Neural cell (in vitro differentiated cells): ENCODE results near the gene SPACA5. TPM values are rescaled to one million over a fixed set of nuclear protein-coding genes. Genes with fewer than 3 reads are reported as not detected.
A peak's percentile ranks its signal among the peaks of the same experiment; 100 is the strongest.

ENCODE experiments used
- H2AFZ ChIP-seq: fragments of 200-600, 300-800 bp; sonication (generic), shearing (Covaris generic); 2 replicates; pipeline ENCODE4 v1.6.0; 2014; ENCODE audit warnings: low read depth, mild to moderate bottlenecking, antibody characterized with exemption, low read length, moderate library complexity
- H3F3A ChIP-seq: fragments of 200-600 bp; shearing (Covaris generic); 2 replicates; pipeline ENCODE4 v1.6.1; 2016; ENCODE audit warnings: mild to moderate bottlenecking, moderate library complexity, mixed read lengths, antibody characterized with exemption, low read length; ENCODE audit not compliant: insufficient read depth, poor library complexity, severe bottlenecking
- H3K27ac ChIP-seq: fragments of 200-600, 300-800 bp; sonication (generic), shearing (Covaris generic); 2 replicates; pipeline ENCODE4 v1.5.1; 2014; ENCODE audit warnings: mild to moderate bottlenecking, low read length, moderate library complexity
- H3K27me3 ChIP-seq: fragments of 300-800, 200-600 bp; sonication (generic), shearing (Covaris generic); 2 replicates; pipeline ENCODE4 v1.6.0; 2014; ENCODE audit warnings: mild to moderate bottlenecking, low read depth, low read length, moderate library complexity; ENCODE audit not compliant: insufficient read depth
- H3K36me3 ChIP-seq: fragments of 300-800, 200-600 bp; sonication (generic), shearing (Covaris generic); 2 replicates; pipeline ENCODE4 v1.5.1; 2014; ENCODE audit warnings: mild to moderate bottlenecking, antibody characterized with exemption, low read length, moderate library complexity; ENCODE audit not compliant: insufficient read depth
- H3K4me2 ChIP-seq: fragments of 300-800, 200-600 bp; sonication (generic), shearing (Covaris generic); 2 replicates; pipeline ENCODE4 v1.6.0; 2014; ENCODE audit warnings: mild to moderate bottlenecking, low read length
- H3K4me3 ChIP-seq: fragments of 300-800, 200-600 bp; sonication (generic), shearing (Covaris generic); 2 replicates; pipeline ENCODE4 v1.5.1; 2014; ENCODE audit warnings: mild to moderate bottlenecking, low read length, moderate library complexity
- H3K79me2 ChIP-seq: fragments of 200-600 bp; shearing (Covaris generic); replicated peaks from 2 replicates; pipeline ENCODE4 v1.6.0; 2014; ENCODE audit warnings: mild to moderate bottlenecking, low read length, moderate library complexity; ENCODE audit not compliant: insufficient read depth
- H3K9ac ChIP-seq: fragments of 300-800, 200-600 bp; sonication (generic), shearing (Covaris generic); 2 replicates; pipeline ENCODE4 v1.6.1; 2016; ENCODE audit warnings: mild to moderate bottlenecking, low read length, mixed read lengths
- H3K9me2 ChIP-seq: fragments of 200-600 bp; shearing (Covaris generic); 2 replicates; pipeline ENCODE4 v1.6.1; 2016; ENCODE audit warnings: mild to moderate bottlenecking, low read length, mixed read lengths; ENCODE audit not compliant: insufficient read depth
- H3K9me3 ChIP-seq: fragments of 200-600, 300-800 bp; sonication (generic), shearing (Covaris generic); 2 replicates; pipeline ENCODE4 v1.6.1; 2016; ENCODE audit warnings: mild to moderate bottlenecking, mixed run types, low read length, moderate library complexity, mixed read lengths
- H4K20me1 ChIP-seq: fragments of 200-600 bp; shearing (Covaris generic); 2 replicates; pipeline ENCODE4 v1.6.1; 2016; ENCODE audit warnings: mild to moderate bottlenecking, mixed run types; ENCODE audit not compliant: insufficient read depth
- EP300 ChIP-seq: fragments of 450-650 bp; conservative IDR thresholded peaks from 2 replicates; pipeline ENCODE4 v1.6.1; 2014; ENCODE audit warnings: antibody characterized with exemption, mild to moderate bottlenecking, moderate library complexity; ENCODE audit not compliant: poor library complexity, severe bottlenecking
- EZH2 ChIP-seq: fragments of 200-600, 300-800 bp; shearing (Covaris generic), sonication (generic); IDR thresholded peaks from 2 replicates; pipeline ENCODE4 v1.6.1; 2014; ENCODE audit warnings: antibody characterized with exemption, low read length, borderline replicate concordance, mild to moderate bottlenecking; ENCODE audit not compliant: insufficient read depth, poor library complexity, severe bottlenecking
- MXI1 ChIP-seq: fragments of 450-650 bp; conservative IDR thresholded peaks from 2 replicates; pipeline ENCODE4 v1.6.1; 2014; ENCODE audit warnings: antibody characterized with exemption, mild to moderate bottlenecking; ENCODE audit not compliant: poor library complexity, severe bottlenecking
- POLR2AphosphoS5 ChIP-seq: IDR thresholded peaks from 2 replicates; pipeline ENCODE4 v1.6.1; 2012
- RAD21 ChIP-seq: fragments of 450-650 bp; conservative IDR thresholded peaks from 2 replicates; pipeline ENCODE4 v1.6.1; 2014; ENCODE audit warnings: antibody characterized with exemption, mild to moderate bottlenecking, moderate library complexity
- SMC3 ChIP-seq: fragments of 450-650 bp; conservative IDR thresholded peaks from 2 replicates; pipeline ENCODE4 v1.6.1; 2014; ENCODE audit warnings: antibody characterized with exemption, mild to moderate bottlenecking, moderate library complexity; ENCODE audit not compliant: poor library complexity
- TAF1 ChIP-seq: IDR thresholded peaks from 2 replicates; pipeline ENCODE4 v1.6.1; 2012; ENCODE audit warnings: low read depth
- polyA plus RNA-seq: library from polyadenylated mRNA; depleted of rRNA; stranded (reverse); fragments of >200 nt; gene quantifications from 2 replicates; pipeline ENCODE4 v1.2.3, GENCODE V29; 2014
- TF ChIP-seq, protein P1 (sequence below): fragments of 450-650 bp; IDR thresholded peaks from 2 replicates; pipeline ENCODE4 v1.5.1; 2014; ENCODE audit warnings: antibody characterized with exemption, mild to moderate bottlenecking, moderate library complexity; ENCODE audit not compliant: poor library complexity, severe bottlenecking
- TF ChIP-seq, protein P2 (sequence below): IDR thresholded peaks from 2 replicates; pipeline ENCODE4 v1.6.1; 2012; ENCODE audit warnings: borderline replicate concordance

The SPACA5 gene
- polyA plus RNA-seq, 1 donor from 2014 or later = not detected

DNA sequence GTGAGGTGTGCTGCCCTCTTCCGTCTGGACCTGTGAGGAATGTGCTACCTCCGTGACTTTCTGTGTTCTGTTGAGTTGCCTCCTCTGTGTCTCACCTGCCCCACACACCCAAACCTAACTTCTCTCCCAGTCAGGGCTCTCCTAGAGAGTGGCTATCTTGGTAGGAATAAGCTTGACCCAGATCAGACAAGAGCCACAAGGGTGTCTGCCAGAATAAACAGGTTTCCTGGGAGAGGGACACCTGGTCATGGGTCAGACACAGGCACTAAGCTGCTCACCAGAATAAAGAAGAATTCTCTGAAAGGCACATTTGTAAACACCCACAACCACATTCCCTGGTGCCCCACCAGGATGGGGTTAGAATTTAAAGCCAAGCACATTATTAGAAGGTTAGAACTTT lies 14.1 kb upstream of the SPACA5 start:
- H3K27ac ChIP-seq = no peak overlapping the region
- no peaks in the 10 kb centered on the region for H3K36me3 ChIP-seq
- no peaks in the 10 kb centered on the region for H3K79me2 ChIP-seq
- no peak overlapping the region for H3K9ac ChIP-seq
- no peak overlapping the region for H3K4me3 ChIP-seq
- H3K27me3 ChIP-seq = no peaks in the 10 kb centered on the region
- H4K20me1 ChIP-seq = no peaks in the 10 kb centered on the region
- TF ChIP-seq MXI1 (no peak), POLR2AphosphoS5 (no peak), SMC3 (no peak), TAF1 (no peak), RAD21 (no peak), EZH2 (no peak), EP300 (no peak)
- TF ChIP-seq, protein P1, sequence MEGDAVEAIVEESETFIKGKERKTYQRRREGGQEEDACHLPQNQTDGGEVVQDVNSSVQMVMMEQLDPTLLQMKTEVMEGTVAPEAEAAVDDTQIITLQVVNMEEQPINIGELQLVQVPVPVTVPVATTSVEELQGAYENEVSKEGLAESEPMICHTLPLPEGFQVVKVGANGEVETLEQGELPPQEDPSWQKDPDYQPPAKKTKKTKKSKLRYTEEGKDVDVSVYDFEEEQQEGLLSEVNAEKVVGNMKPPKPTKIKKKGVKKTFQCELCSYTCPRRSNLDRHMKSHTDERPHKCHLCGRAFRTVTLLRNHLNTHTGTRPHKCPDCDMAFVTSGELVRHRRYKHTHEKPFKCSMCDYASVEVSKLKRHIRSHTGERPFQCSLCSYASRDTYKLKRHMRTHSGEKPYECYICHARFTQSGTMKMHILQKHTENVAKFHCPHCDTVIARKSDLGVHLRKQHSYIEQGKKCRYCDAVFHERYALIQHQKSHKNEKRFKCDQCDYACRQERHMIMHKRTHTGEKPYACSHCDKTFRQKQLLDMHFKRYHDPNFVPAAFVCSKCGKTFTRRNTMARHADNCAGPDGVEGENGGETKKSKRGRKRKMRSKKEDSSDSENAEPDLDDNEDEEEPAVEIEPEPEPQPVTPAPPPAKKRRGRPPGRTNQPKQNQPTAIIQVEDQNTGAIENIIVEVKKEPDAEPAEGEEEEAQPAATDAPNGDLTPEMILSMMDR = no peak
- TF ChIP-seq, protein P2, sequence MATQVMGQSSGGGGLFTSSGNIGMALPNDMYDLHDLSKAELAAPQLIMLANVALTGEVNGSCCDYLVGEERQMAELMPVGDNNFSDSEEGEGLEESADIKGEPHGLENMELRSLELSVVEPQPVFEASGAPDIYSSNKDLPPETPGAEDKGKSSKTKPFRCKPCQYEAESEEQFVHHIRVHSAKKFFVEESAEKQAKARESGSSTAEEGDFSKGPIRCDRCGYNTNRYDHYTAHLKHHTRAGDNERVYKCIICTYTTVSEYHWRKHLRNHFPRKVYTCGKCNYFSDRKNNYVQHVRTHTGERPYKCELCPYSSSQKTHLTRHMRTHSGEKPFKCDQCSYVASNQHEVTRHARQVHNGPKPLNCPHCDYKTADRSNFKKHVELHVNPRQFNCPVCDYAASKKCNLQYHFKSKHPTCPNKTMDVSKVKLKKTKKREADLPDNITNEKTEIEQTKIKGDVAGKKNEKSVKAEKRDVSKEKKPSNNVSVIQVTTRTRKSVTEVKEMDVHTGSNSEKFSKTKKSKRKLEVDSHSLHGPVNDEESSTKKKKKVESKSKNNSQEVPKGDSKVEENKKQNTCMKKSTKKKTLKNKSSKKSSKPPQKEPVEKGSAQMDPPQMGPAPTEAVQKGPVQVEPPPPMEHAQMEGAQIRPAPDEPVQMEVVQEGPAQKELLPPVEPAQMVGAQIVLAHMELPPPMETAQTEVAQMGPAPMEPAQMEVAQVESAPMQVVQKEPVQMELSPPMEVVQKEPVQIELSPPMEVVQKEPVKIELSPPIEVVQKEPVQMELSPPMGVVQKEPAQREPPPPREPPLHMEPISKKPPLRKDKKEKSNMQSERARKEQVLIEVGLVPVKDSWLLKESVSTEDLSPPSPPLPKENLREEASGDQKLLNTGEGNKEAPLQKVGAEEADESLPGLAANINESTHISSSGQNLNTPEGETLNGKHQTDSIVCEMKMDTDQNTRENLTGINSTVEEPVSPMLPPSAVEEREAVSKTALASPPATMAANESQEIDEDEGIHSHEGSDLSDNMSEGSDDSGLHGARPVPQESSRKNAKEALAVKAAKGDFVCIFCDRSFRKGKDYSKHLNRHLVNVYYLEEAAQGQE = no peak
- H2AFZ ChIP-seq = no peak overlapping the region
- H3F3A ChIP-seq = no peaks in the 10 kb centered on the region
- H3K4me2 ChIP-seq = no peak overlapping the region
- H3K9me2 ChIP-seq = no peaks in the 10 kb centered on the region
- no peaks in the 10 kb centered on the region for H3K9me3 ChIP-seq

DNA sequence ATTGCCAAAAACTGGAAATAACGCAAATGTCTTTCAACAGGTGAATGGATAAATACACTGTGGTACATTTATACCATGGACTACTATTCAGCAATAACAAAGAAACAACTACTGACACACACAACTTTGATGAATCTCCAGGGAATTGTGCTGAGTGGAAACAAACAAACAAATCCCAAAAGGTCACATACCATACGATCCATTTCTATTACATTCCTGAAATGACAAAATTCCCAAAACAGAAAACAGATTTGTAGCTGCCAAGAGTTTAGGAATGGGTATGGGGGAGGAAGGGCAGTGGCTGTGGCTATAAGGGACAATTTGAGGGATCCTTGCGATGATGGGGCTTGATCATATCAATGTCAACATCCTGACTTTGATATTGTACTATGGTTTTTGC lies 5.5 kb upstream of the SPACA5 start:
- Histone ChIP-seq H3K9ac (no peak overlapping the region), H2AFZ (no peak overlapping the region), H3K27ac (no peak overlapping the region), H3K27me3 (no peaks in the 10 kb centered on the region), H4K20me1 (no peaks in the 10 kb centered on the region), H3F3A (no peaks in the 10 kb centered on the region), H3K9me2 (no peaks in the 10 kb centered on the region), H3K4me3 (peak overlapping the region; percentile 15), H3K36me3 (no peaks in the 10 kb centered on the region), H3K9me3 (no peaks in the 10 kb centered on the region), H3K4me2 (no peak overlapping the region), H3K79me2 (no peaks in the 10 kb centered on the region)
- TF ChIP-seq SMC3 (no peak), RAD21 (no peak), EP300 (no peak), POLR2AphosphoS5 (no peak), TAF1 (no peak), EZH2 (no peak), MXI1 (no peak)
- TF ChIP-seq, protein P1 = no peak
- TF ChIP-seq, protein P2 = no peak
